Esophagus squamous epithelium (tissue), 4 donors: ENCODE results near the gene PEX7.

Source experiments
- CTCF ChIP-seq, 6 experiments: fragments of 450-650 bp in 4 of 6; fragments of 200-600 bp in 2 of 6; sonication (generic) in 2 of 6; IDR thresholded peaks; one replicate each; pipeline ENCODE4 v1.5.1; 2016 to 2019; ENCODE audit warnings: antibody characterized with exemption in 6 of 6, mild to moderate bottlenecking in 4 of 6, moderate library complexity in 4 of 6
- POLR2A ChIP-seq, 4 donors: fragments of 450-650 bp; IDR thresholded peaks; one replicate each; pipeline ENCODE4 v1.6.1; 2017; ENCODE audit warnings: antibody characterized with exemption in 4 of 4, mild to moderate bottlenecking in 4 of 4, moderate library complexity in 3 of 4

DNA sequence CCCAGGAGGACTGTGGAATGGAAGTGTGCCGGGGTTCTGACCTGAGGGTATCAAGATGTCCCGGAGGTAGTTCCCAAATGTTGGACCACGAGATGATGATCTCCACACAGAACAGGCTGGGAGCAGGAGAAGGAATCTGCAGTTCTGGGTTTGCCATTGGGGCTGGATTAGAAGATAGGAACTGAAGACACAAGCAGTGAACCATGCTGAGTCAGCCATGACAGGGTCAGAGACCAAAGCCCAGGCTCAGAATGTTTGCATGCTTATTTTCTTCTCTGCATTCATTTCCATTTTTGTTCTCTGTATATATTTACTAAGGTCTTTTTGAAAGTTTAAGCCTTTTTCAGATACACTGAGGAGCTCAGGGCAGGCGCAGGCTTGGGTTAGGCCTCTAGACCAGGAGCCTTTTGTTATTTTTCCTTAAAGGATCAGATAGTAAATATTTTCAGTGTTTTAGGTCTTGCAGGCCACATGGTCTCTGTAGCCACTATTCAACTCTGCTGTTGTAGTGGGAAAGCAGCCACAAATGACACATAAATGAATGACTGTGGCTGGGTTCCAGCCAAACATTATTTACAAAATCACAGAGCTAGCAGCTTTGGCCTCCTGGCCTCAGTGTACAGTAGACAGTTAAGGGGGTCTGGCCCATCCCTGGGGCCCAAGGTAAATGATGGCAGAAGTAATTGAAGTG lies 128.2 kb downstream of the PEX7 start:
- TF ChIP-seq CTCF (IDR thresholded peaks at IDR 0.05) (no peak), POLR2A (IDR thresholded peaks at IDR 0.05) (no peak)
